GM04503 (cell line): ENCODE data around the gene YAF2.

ENCODE experiments used
- DNase-seq: peaks from one replicate; pipeline ENCODE4 v3.0.0-alpha.2; 2012; ENCODE audit warnings: low read depth

YAF2 gene, protein sequence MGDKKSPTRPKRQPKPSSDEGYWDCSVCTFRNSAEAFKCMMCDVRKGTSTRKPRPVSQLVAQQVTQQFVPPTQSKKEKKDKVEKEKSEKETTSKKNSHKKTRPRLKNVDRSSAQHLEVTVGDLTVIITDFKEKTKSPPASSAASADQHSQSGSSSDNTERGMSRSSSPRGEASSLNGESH

DNA sequence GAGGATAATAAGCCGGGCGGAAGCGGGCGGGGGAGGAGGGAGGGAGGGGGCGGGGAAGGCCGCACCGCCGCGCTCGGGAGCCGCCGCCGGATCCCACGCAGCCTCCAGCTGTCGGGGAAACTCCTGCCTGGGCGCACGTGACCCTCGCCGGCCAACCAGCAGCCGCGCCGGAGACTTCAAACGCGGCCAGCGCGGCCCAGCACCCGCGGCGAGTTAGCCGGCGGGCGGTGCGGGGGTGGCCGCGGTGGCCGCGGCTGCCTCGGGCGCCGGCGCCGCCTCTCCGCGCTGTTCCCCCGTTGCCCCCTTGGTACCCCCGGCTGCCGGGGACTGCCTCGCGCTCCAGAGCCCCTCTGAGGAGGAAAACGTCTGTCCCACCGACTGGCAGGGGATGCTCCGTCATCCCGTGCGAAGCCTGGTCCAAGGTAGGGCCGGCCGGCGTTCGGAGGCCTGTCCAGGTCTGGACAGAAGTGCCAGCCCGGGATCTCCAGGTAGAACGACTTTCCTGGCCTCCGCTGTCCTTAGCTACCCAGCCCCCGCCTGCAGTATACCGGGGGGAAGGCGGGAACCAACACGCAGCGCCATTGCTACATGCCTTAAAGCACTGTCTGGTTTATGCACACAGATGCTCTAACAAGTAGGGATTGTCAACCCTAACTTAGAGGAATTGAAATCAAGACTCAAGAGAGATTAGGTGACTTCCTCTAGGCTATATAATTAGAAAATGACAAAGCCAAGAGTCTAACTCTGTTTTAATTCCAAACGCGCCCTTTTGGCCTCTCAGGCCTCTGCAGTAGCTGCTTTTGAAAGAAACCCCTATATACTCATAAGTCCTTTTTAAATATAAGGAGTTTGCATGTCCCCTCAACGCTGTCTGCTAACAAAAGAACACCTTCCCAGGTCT lies at the start of gene YAF2:
YAF2 (minus strand) TSS at position 9 of the 901 bp plus-strand sequence. CDS start 68 bp downstream, outside the sequence.
- no peak for DNase-seq

DNA sequence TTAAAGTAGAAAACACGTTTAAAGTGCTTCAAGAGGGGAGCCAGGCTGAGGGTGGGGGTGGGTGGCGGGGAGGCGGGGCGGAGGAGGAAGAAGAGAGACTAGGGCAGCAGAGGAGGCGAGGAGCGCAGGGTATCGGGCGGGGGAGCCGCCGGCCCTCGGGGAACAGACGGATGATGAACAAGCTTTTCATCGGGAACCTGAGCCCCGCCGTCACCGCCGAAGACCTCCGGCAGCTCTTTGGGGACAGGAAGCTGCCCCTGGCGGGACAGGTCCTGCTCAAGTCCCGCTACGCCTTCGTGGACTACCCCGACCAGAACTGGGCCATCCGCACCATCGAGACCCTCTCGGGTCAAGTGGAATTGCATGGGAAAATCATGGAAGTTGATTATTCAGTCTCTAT lies 48.7 kb upstream of the YAF2 start:
- DNase-seq: no peak

DNA sequence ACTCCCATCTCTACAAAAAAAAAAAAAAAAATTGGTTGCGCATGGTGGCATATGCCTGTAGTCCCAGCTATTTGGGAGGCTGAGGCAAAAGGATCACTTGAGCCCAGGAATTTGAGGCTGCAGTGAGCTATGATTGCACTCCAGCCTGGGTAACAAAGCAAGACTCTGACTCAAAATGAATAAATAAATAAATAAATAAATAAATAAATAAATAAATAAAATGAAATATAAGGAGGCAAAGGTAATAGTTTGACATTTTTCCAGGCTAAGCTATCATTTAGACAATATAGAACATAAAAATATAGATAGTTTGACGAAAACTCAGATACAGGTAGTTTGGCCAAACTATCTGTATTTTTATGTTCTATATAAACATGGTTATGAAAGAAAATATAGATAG lies 47.4 kb upstream of the YAF2 start:
- DNase-seq: no peak

DNA sequence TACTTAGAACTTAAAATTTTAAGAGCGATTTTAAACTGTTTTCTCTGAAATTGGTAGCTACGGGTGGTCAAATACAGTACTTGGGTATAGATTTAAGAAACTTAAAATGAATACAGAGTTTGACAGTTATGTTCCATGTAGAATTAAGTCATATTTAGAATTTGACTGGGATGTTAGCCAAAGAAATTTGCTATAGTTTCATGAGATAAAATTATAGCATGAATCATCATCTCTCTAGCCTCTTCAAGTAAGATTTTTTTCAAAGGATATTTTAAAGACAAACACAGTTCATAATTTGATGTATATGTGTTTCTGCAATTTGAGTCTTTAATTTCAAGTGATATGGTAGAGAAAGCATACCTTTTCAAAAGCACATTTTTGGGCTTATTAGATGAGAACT lies 46.8 kb upstream of the YAF2 start:
- DNase-seq: no peak

DNA sequence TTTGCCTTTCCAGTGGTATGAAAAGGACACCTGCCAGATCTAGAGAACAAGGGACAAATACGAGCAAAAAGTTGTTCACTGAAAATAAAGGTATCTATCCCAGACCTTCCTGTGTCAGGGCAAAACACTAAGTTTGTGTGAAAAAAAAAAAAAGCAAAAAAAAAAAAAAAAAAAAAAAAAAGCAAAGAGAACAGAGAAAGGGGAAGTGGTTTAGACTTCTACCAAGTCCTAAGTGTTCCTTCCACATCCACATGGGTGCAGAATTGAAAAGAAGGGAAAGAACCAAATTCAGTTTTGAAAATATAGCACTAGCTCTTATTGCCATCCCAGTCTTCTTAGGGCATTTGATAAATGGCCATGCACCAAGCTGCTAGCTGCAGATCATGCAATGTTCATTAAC lies 46.1 kb upstream of the YAF2 start:
- DNase-seq: no peak

DNA sequence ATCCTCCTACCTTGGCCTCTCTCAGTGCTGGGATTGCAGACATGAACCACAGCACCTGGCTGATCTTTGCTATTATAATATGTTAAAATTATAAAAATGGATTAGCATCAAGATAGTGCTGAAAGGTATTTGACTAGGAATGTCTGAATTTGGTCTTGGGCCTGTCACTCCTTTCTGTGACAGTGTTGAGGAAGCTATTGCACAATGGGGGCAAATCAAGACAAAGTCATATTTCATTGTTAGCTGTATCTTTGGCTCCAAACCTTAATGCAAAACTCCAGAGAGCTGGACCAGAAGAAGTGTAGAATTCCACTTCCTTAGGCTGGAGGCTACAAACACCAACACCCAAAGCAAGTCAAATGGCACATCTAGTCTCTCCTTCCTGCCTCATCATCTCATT lies 45.7 kb upstream of the YAF2 start:
- no peak for DNase-seq

DNA sequence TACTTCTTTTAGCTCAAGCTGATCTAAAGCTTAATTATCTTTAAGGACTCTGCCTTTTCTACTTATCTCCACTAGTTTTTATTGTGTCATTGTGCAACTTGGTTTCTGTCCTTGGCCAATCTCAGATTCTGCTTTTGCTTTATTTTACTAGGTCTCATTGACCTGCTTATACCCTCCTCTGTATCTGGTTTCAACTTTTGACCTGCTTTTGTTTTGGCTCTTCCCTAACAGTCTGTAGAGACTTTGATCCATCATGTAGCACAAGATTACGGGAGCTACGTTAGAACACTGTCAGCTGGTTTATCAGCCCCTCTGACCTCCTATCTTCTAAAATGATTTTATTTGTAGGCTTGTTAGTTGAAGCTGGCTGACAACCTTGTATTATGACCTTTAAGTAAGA lies 44.2 kb upstream of the YAF2 start:
- no peak for DNase-seq

DNA sequence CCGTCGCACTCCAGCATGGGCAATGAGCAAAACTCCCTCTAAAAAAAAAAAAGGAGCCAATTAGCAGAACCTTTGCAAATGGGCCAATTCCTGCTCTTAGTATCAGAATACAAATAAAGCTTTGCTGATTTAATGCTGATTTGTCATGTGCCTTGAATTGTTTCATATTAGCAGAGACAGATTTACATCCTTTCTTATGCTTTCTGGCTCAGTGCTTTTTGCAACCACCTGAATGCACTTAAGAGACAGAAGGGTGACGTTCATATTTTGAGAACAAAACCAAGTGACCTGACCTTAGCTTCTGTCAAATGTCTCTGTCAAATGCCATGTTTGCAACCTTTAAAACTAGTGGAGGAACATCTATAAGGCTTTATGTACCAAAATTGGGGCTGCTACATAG lies 43.8 kb upstream of the YAF2 start:
- no peak for DNase-seq

DNA sequence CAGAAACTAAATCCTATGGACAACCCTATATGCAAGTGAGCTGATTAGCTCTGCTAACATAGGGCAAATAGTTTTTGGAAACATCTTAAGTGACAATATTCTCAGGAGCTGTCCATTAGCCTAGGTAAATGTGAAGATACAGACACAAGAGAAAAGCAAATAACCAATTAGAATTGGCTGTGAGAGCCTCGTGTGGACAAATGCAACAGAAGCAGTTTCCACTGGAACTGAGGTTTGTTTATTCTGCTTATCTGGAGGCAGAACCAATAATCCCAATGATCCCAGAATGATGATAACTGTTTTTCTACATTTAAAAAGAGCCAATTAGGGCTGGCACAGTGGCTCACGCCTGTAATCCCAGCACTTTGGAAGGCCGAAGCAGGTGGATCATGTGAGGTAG lies 43.2 kb upstream of the YAF2 start:
- no peak for DNase-seq

DNA sequence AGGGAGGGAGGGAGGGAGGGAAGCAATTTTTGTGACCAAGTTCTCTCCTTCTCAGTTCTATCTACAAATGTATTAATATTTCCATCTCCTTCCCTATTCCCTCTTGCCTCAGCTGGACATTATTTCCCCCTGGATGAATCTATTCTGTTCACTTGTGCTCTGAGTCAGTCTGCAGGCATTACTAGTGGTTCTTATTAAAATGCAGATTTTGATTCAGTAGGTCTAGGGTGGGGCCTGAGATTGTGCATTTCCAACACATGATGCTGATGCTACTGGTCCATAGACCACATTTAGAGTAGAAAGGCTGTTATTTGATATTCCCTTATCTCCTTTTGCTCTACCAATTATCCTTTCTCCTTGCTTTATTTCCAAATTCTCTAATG lies 40.1 kb upstream of the YAF2 start:
- no peak for DNase-seq

DNA sequence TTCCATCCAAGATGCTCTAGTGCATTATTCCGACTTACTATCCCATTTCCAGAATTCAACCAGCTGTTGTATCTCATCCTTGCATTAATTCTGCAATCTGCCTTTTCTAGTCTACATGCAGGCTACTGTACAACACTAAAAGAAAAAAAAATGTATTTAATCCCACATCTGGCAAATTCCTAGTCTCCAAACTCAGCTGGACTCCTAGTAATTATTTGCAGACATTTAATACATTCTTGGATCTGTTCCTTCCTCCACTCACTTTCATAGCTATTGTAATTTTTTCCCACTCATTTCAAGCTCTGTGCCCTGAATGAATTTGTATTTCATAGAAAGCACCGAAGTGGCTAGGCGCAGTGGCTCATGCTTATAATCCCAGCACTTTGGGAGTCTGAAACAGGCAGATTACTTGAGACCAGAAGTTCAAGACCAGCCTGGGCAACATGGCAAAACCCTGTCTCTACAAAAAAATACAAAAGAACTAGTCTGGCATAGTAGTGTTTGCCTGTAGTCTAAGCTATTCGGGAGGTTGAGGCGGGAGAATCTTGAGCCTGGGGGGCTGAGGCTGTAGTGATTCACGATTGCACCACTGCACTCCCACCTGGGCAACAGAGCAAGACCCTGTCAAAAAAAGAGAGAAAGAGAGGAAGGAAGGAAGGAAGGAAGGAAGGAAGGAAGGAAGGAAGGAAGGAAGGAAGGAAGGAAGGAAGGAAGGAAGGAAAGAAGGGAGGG lies 39.5 kb upstream of the YAF2 start:
- DNase-seq: no peak

DNA sequence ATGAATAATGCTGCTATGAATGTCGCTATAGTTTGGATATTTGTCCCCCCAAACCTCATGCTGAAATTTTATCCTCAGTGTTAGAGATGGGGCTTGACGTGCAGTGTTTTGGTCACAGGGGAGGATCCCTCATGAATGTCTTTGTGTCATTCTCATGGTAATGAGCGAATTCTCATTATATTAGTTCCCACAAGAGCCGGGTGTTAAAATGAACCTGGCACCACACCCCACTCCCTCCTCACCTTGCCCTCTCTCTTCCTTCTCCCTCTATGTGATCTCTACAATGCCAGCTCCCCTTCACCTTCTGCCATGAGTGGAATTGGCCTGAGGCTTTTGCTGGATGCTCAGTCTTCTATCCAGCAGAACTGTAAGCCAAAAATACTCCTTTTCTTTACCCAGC lies 37.5 kb upstream of the YAF2 start:
- DNase-seq: no peak

DNA sequence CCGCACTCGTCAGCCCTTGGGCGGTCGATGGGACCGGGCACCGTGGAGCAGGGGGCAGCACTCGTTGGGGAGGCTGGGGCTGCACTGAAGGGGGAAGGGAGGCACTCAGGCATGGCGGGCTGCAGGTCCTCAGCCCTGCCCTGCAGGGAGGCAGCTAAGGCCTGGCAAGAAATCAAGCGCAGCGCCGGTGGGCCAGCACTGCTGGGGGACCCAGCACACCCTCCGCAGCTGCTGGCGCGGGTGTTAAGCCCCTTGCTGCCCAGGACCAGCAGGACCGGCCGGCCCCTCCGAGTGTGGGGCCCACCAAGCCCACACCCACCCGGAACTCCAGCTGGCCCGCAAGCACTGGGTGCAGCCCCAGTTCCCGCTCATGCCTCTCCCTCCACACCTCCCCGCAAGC lies 35.7 kb upstream of the YAF2 start:
- no peak for DNase-seq

DNA sequence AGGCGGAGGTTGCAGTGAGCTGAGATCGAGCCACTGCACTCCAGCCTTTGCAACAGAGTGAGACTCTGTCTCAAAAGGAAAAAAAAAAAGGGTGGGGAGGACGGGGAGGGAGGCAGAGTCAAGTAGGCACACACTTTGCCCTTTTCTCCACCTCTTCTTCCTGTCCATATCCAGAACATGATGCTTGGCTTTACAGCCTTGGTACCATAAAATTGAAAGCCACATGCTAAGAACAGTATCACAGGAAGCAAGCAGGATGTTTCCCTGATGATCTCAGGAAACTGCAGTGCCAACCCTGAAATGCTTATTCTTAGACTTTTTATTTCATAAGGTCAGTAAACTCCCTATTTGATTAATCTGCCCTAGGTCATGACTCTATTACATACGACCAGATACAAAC lies 32.5 kb upstream of the YAF2 start:
- DNase-seq: no peak

DNA sequence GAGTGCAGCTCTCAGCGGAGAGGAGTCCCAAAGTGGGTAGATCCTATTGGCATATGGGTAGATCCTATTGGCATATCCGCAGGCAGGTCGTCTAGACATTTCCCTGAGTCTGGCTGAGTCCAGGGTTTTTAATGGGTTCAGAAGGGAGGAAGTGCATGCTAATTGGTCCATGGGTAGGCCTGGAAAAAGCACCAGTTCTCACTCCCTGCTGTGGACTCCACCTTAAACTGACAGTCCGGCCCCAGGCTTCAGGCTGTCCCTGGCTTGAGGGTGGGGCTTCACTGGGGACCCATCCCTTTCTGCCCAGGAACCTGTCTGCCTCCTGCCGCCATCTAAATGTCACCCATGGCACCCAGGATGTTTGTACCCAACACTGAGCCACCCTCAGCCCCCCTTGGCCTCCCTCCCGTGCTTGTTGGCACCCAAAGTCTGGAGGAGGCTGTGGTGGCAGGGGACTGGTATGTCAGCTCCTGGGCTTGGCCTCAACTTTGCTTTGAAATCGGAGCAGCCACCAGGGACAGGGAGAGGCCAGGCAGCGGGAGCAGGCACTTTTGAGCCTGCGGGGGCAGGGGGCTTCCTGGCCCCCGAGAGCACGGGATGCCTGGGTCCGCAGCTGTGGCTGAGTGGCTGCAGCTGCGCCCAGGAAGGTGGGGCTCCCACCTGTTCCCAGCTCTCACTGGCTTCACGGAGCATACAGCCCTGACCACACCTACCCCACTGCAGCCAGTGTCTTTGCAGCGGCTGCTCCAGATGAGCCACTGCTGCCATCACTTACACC lies 29.6 kb upstream of the YAF2 start:
- DNase-seq: no peak

DNA sequence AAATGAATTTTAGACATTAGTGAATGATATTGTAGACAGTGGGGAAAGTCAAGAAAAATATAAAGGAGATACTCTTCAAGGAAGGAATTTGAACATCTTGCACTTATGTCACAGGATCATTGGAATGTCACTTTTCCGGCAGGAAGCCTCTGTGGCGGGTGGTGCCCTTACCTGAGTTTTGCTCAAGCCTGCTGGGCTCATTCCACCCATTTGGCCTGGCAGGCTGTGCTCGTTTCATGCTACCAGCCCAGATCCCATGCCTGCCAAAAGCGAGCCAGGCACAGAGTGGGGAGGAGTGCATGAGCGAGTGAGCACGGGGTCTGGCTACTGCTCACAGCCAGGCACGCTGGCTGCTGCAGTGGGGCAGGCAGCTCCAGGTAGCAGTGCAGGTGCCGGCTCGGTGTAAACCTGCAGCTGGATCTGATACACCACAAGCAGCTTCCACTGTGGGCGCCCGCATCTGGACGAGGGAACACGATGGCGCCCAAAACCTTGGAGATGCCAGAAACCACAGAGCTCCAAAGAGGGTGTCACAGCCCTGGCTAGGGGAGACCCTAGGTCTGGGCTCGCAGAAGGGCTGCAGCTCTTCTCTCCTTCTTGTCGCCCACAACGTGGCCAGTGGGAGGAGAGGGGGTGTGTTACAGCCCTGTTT lies 28.7 kb upstream of the YAF2 start:
- DNase-seq: no peak

DNA sequence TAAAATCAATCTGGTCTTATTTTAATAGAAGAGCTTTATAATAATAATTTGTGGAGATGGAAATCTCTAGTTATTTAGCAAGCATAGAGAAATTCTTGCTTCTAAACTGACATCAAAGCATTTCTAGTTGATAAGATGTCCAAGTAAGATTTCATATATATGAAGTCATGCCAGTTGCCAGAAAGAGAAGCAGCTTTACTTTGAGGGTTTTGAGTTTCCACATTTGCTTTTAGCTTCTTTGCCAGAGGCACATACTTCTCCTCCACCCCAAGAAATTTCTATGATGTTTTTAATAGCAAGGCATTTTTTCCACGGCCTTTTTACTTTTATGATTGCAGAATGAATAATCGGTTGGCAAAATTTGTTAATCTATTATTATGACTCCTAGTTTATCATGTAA lies 24.2 kb upstream of the YAF2 start:
- DNase-seq: no peak

DNA sequence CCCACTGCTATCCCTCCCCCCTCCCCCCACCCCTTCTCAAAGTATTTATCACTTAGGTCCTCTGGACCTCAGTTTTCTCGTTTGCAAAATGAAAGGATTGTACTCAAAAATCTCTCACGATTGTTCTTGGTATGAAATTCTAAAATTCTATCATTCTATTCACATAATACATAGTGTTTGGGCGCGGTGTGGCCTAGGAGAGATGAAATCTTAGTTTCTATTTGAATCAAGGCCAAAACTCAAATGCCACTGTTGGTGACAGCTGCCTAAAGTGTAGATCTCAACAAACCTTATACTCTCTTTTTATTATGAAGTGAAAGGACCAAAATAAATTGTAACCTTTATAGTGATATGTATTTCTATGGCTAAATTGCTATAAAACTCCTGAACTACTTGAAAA lies 23.7 kb upstream of the YAF2 start:
- DNase-seq: no peak

DNA sequence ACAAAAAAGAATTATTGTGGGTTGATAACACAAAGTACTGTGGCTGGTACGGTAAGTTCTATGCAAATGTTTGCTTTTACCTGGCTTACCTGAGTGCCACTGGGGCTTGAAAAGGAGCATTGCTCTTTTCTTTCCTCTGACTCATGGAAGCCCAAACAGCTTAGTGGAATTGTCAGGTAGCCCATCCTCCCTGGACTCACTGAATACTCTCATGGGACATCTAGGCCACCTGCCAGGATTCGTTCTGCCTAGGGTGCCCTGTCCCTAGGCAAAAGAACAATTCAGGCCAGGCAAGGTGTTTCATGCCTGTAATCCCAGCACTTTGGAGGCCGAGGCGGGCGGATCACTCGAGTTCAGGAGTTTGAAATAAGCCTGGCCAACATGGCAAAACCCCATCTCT lies 22.5 kb upstream of the YAF2 start:
- no peak for DNase-seq

DNA sequence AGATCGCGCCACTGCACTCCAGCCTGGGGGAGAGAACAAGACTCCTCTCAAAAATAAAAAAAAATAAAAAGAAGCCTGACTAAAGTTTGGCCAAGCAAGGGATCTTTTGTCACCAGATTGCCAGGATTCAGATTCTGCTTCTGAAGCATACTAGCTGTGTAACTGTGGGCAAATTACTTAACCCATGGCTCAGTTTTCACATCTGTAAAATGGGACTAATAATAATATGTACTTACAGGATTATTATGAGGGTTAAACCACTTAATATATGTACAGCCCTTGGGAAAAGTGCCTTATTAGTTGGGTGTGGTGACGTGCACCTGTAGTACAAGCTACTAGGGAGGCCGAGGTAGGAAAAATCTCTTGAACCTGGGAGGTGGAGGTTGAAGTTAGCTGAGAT lies 21.7 kb upstream of the YAF2 start:
- no peak for DNase-seq

DNA sequence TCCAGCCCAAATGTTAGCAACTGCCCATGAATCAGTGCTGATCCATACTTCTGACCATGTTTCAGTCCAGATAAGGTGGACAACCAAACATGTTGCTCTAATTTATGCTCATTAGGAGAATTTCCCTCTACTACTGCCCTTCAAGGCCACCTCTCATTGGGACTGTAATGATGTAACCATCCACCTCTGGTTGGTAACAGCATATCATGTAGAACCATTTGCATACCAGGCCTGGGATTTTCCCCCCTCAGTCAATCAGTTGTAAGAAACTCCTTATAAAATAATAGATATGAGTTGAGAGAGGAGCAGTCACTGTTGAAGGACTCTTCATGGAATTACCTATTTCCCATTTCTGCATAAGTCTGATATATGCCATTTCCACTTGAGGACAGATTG lies 17.8 kb upstream of the YAF2 start:
- DNase-seq: no peak
